GM21576 (cell line): Measurements from ENCODE around the gene PHLPP2.
"Not testable (repeated sequence)": the region's sequence is repeated elsewhere in the genome, so short reads cannot be mapped to it uniquely, and the experiment has no call there.

Experiments
- ATAC-seq: cut with Tn5 transposase; IDR thresholded peaks from one replicate; pipeline ENCODE4 v1.9.1; 2021; ENCODE audit warnings: mild to moderate bottlenecking, moderate library complexity; ENCODE audit not compliant: unreplicated experiment

PHLPP2 gene

GRCh38 chr16:71623597-71623996 lies 100.9 kb downstream of the PHLPP2 start:
- ATAC-seq: no peak

GRCh38 chr16:71622088-71622487 lies 102.4 kb downstream of the PHLPP2 start:
- no peak for ATAC-seq

GRCh38 chr16:71618429-71618828 lies 106.1 kb downstream of the PHLPP2 start:
- no peak for ATAC-seq

GRCh38 chr16:71614956-71615355 lies 109.5 kb downstream of the PHLPP2 start:
- not testable (repeated sequence) for ATAC-seq

GRCh38 chr16:71610936-71611871 lies 113.3 kb downstream of the PHLPP2 start:
- ATAC-seq: peak; percentile 50

GRCh38 chr16:71610447-71610846 lies 114.1 kb downstream of the PHLPP2 start:
- ATAC-seq: no peak

- no peak for ATAC-seq
Observed at GRCh38 chr16:71609066-71609465, 115.4 kb downstream of the PHLPP2 start.

GRCh38 chr16:71600822-71601221 lies 123.7 kb downstream of the PHLPP2 start:
- no peak for ATAC-seq

- not testable (repeated sequence) for ATAC-seq
Observed at GRCh38 chr16:71598426-71598825, 126.1 kb downstream of the PHLPP2 start.

GRCh38 chr16:71595340-71595826 lies 129.1 kb downstream of the PHLPP2 start:
- ATAC-seq: not testable (repeated sequence)
